Measurements from ENCODE around the gene CSNK1D. TPM values are rescaled to one million over a fixed set of nuclear protein-coding genes. Genes with fewer than 3 reads are reported as not detected.
"Not testable (repeated sequence)": the region's sequence is repeated elsewhere in the genome, so short reads cannot be mapped to it uniquely, and the experiment has no call there.

Gene CSNK1D
- total RNA-seq, 2 experiments from 2014 or later = 277 to 286 TPM

DNA sequence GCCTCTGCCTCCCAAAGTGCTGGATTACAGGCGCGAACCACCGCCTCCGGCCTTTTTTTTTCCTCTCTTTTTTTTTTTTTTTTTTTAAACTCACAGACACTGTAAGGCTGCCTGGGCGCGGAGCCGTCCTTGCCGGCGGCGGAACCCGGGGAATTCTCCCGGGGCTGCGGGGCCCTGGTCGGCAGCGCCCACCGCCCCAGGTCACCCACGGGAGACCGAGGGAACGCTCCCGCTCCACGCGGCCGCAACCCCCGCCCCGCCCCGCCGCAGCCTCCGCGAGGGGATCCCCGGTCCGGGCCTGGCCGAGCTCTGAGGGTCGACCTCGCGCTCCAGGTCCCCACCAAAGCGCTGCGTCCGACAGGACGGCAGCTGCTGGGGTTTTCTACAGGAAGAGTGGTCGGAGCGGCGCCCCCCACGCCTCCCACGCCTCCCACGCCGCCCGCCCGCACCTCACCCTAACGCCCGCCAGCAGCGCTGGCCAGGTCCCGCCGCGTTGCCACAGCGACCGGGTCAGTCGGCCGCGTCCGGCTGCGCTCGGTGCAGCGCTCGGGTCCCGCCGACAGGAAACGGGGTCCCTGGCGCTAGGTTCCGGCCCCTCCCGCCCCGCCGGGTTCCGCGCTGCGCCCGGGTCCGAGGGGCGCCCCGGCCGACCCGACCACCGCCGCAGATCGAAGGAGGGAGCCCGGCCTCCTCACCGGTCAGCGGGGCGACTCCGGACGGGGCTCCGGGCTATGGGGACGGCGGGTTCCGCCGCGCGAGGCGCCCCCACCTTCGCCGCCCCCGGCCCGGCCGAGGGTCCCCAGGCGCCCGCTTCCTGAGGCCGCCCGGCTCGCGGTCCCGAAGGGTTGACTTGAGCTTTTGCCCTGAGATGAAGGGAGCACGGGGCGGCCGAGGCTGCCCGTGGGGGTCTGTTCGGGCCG is 60.9 kb downstream of the CSNK1D start, which contains the start of gene CCDC57:
CCDC57 (minus strand) TSS at position 512 of the 920 bp plus-strand sequence. CDS start 10,898 bp downstream, outside the sequence.
- peak within 1 kb of the TSS; percentile 90 for H3K4me3 Mint-ChIP-seq
- peak within 1 kb of the TSS in 1 of 2 donors; percentile 46 for H3K27ac ChIP-seq (ENCODE audit: low read depth in 1 of 2, low read length in 2 of 2)
- peaks cover 44% of the 10 kb centered on the region for H3K4me1 Mint-ChIP-seq (ENCODE audit: low read depth)
- H3K27me3 Mint-ChIP-seq = no peaks in the 10 kb centered on the region
- peaks cover 1% of the 10 kb centered on the region for H3K36me3 Mint-ChIP-seq (ENCODE audit: low read depth)
- CTCF ChIA-PET = interaction anchor here (1.4 kb wide), 1 partner anchor 12 kb away, joined by 6 read pairs; no protein-coding TSS in a partner anchor
- peak in 11 of 14 experiments; percentile 49 to 80 (median 61) for DNase-seq
- peak within 1 kb of the TSS; percentile 55 for H3K4me3 ChIP-seq (ENCODE audit: low read length)
- intact Hi-C loops (cut with DNase I, micrococcal nuclease) = no loop called here
- peak; percentile 30 for ATAC-seq (ENCODE audit: poor library complexity)
- H3K9me3 ChIP-seq (ENCODE audit: control insufficient read depth in 1 of 2, insufficient read depth in 1 of 2, low read length in 2 of 2) = no peaks in the 10 kb centered on the region
- no peaks in the 10 kb centered on the region for H3K9me3 Mint-ChIP-seq
- no peaks in the 10 kb centered on the region for H3K36me3 ChIP-seq (ENCODE audit: insufficient read depth, low read length)
- POLR2A ChIA-PET = interaction anchor here (0.6 to 2.5 kb wide), 4 partner anchors 12 to 86 kb away, joined by 3 to 17 read pairs (median 4); no protein-coding TSS in a partner anchor
- H3K27ac Mint-ChIP-seq = peak within 1 kb of the TSS; percentile 85
- peaks cover 50% of the 10 kb centered on the region for H3K4me1 ChIP-seq (ENCODE audit: insufficient read depth, low read length)
- no peaks in the 10 kb centered on the region for H3K27me3 ChIP-seq (ENCODE audit: control insufficient read depth in 1 of 2, insufficient read depth in 2 of 2, low read length in 2 of 2)
- TF ChIP-seq, protein P1, sequence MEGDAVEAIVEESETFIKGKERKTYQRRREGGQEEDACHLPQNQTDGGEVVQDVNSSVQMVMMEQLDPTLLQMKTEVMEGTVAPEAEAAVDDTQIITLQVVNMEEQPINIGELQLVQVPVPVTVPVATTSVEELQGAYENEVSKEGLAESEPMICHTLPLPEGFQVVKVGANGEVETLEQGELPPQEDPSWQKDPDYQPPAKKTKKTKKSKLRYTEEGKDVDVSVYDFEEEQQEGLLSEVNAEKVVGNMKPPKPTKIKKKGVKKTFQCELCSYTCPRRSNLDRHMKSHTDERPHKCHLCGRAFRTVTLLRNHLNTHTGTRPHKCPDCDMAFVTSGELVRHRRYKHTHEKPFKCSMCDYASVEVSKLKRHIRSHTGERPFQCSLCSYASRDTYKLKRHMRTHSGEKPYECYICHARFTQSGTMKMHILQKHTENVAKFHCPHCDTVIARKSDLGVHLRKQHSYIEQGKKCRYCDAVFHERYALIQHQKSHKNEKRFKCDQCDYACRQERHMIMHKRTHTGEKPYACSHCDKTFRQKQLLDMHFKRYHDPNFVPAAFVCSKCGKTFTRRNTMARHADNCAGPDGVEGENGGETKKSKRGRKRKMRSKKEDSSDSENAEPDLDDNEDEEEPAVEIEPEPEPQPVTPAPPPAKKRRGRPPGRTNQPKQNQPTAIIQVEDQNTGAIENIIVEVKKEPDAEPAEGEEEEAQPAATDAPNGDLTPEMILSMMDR (IDR thresholded peaks at IDR 0.05) = no peak

DNA sequence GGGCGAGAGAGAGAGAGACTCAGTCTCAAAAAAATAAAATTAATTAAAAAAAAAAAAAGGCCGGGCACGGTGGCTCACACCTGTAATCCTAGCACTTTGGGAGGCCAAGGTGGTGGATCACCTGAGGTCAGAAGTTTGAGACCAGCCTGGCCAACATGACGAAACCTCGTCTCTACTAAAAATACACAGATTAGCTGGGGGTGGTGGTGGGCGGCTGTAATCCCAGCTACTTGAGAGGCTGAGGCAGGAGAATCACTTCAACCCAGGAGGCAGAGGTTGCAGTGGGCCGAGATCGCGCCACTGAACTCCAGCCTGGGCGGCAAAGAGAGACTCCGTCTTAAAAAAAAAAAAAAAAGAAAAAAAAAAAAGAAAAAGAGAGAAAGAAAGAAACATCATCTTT is 62.8 kb downstream of the CSNK1D start:
- H3K36me3 ChIP-seq (ENCODE audit: insufficient read depth, low read length); H3K27me3 Mint-ChIP-seq; H3K27ac ChIP-seq (ENCODE audit: low read depth in 1 of 2, low read length in 2 of 2); ATAC-seq (ENCODE audit: poor library complexity); H3K9me3 ChIP-seq (ENCODE audit: control insufficient read depth in 1 of 2, insufficient read depth in 1 of 2, low read length in 2 of 2); intact Hi-C loops (cut with DNase I, micrococcal nuclease); POLR2A ChIA-PET; H3K27me3 ChIP-seq (ENCODE audit: control insufficient read depth in 1 of 2, insufficient read depth in 2 of 2, low read length in 2 of 2); H3K9me3 Mint-ChIP-seq; H3K36me3 Mint-ChIP-seq (ENCODE audit: low read depth); H3K27ac Mint-ChIP-seq; CTCF ChIA-PET; DNase-seq; H3K4me3 ChIP-seq (ENCODE audit: low read length): not testable (repeated sequence)
- Mint-ChIP-seq H3K4me3 (peak overlapping the region; percentile 20), H3K4me1 (ENCODE audit: low read depth) (peaks cover 47% of the 10 kb centered on the region)
- peaks cover 41% of the 10 kb centered on the region for H3K4me1 ChIP-seq (ENCODE audit: insufficient read depth, low read length)

DNA sequence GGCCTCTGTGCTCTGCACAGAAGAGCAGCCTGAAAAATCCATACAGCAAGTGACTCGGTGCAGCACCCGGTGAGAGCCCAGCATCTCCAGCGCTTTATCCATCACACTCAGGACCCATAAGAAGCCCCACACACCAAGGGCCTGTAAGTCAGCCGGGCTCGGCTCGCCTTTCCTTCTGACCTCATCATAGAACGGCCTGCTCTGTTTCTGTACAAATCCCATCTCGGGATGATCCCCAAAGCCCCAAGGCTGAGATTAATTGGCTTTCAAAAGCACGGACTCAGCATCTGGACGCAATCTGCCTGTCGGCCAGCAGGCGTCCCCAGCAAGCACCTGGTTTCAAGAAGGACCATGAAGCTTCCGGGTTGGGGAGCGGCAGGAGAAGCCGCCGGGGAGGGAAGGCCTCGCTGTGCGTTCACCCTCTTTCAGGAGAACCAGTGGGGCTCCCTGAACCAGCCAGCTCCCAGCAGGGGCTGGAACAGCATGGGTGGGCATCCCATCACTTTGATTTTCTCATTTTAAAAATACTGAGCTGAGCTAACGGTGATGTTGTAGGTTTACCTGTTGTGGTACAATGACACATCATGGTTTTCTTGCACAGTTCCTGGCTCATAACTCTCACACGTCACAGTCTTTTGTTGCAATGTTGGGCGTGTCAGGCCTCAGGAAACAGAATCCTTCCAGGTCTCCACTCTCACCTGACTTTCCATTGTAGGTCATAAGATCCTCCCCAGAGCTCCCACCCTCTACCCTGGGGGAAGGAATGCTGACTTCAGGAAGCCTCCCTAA is 67.6 kb downstream of the CSNK1D start:
- Mint-ChIP-seq H3K27me3 (no peaks in the 10 kb centered on the region), H3K4me3 (peak overlapping the region; percentile 23), H3K27ac (peak overlapping the region; percentile 95), H3K36me3 (ENCODE audit: low read depth) (peaks cover 6% of the 10 kb centered on the region), H3K4me1 (ENCODE audit: low read depth) (peaks cover 50% of the 10 kb centered on the region), H3K9me3 (no peaks in the 10 kb centered on the region)
- Histone ChIP-seq H3K9me3 (ENCODE audit: control insufficient read depth in 1 of 2, insufficient read depth in 1 of 2, low read length in 2 of 2) (no peaks in the 10 kb centered on the region), H3K27ac (ENCODE audit: low read depth in 1 of 2, low read length in 2 of 2) (peak overlapping the region; percentile 77 to 79), H3K4me1 (ENCODE audit: insufficient read depth, low read length) (peaks cover 25% of the 10 kb centered on the region), H3K4me3 (ENCODE audit: low read length) (peak overlapping the region; percentile 16), H3K27me3 (ENCODE audit: control insufficient read depth in 1 of 2, insufficient read depth in 2 of 2, low read length in 2 of 2) (no peaks in the 10 kb centered on the region), H3K36me3 (ENCODE audit: insufficient read depth, low read length) (no peaks in the 10 kb centered on the region)
- CTCF ChIA-PET = interaction anchor here (0.6 to 2.3 kb wide), 14 partner anchors 9 to 244 kb away, joined by 3 to 14 read pairs (median 4); partner anchors contain the start of genes CSNK1D and SLC16A3
- ATAC-seq (ENCODE audit: poor library complexity) = peak; percentile 86
- DNase-seq = peak; percentile 60 to 91 (median 77)
- TF ChIP-seq, protein P1 (IDR thresholded peaks at IDR 0.05) = peak; percentile 92
- POLR2A ChIA-PET = interaction anchor here (0.8 to 2.5 kb wide), 17 partner anchors 9 to 313 kb away, joined by 3 to 23 read pairs (median 4); partner anchors contain the start of genes CSNK1D, DCXR, FOXK2 and SLC16A3
- intact Hi-C loops (cut with DNase I, micrococcal nuclease) = loop anchor here (1.0 to 10.0 kb wide), 2 partner anchors 89 to 115 kb away; no protein-coding TSS in a partner anchor
